Osteocyte (in vitro differentiated cells): Measurements from ENCODE around the gene KDM7A. TPM values are rescaled to one million over a fixed set of nuclear protein-coding genes. Genes with fewer than 3 reads are reported as not detected.

Source experiments
- DNase-seq: peaks from one replicate; pipeline ENCODE4 v3.0.0; 2021; ENCODE audit warnings: mixed read lengths; ENCODE audit not compliant: unreplicated experiment; ENCODE audit errors: extremely low spot score
- H3K27ac Mint-ChIP-seq: one replicate; pipeline ENCODE4 v1.8.0; 2021; ENCODE audit warnings: mild to moderate bottlenecking, mixed read lengths; ENCODE audit not compliant: unreplicated experiment
- H3K27me3 Mint-ChIP-seq: one replicate; pipeline ENCODE4 v1.8.0; 2021; ENCODE audit warnings: mixed read lengths; ENCODE audit not compliant: unreplicated experiment
- H3K36me3 Mint-ChIP-seq: one replicate; pipeline ENCODE4 v1.8.0; 2021; ENCODE audit warnings: mixed read lengths; ENCODE audit not compliant: unreplicated experiment
- H3K4me1 Mint-ChIP-seq: one replicate; pipeline ENCODE4 v1.8.0; 2021; ENCODE audit warnings: mixed read lengths; ENCODE audit not compliant: unreplicated experiment
- H3K4me3 Mint-ChIP-seq: one replicate; pipeline ENCODE4 v1.8.0; 2021; ENCODE audit warnings: mild to moderate bottlenecking, moderate library complexity, mixed read lengths; ENCODE audit not compliant: unreplicated experiment
- H3K9me3 Mint-ChIP-seq: one replicate; pipeline ENCODE4 v1.8.0; 2021; ENCODE audit warnings: mixed read lengths; ENCODE audit not compliant: unreplicated experiment
- CTCF ChIP-seq: fragments of 200-600 bp; sonication (generic); IDR thresholded peaks from 2 replicates; pipeline ENCODE4 v1.5.0; 2021; ENCODE audit warnings: antibody characterized with exemption, mild to moderate bottlenecking, moderate library complexity
- total RNA-seq: library from RNA; stranded (reverse); gene quantifications from 2 replicates; pipeline ENCODE4 v1.2.1, GENCODE V29; 2021

The KDM7A gene
- total RNA-seq, 1 donor from 2014 or later = 8.8 TPM

- DNase-seq = peak; percentile 42
- Mint-ChIP-seq H3K36me3 (peaks cover 20% of the 10 kb centered on the region), H3K4me1 (peaks cover 30% of the 10 kb centered on the region), H3K27ac (no peak overlapping the region), H3K4me3 (no peak overlapping the region), H3K9me3 (no peaks in the 10 kb centered on the region), H3K27me3 (no peaks in the 10 kb centered on the region)
- no peak for TF ChIP-seq CTCF
Observed at GRCh38 chr7:140058517-140058916, 118.3 kb downstream of the KDM7A start.

GRCh38 chr7:140057143-140057535 is 119.6 kb downstream of the KDM7A start:
- Mint-ChIP-seq H3K4me3 (no peak overlapping the region), H3K27ac (no peak overlapping the region), H3K9me3 (no peaks in the 10 kb centered on the region), H3K4me1 (peaks cover 29% of the 10 kb centered on the region), H3K27me3 (no peaks in the 10 kb centered on the region), H3K36me3 (peaks cover 29% of the 10 kb centered on the region)
- DNase-seq = peak; percentile 46
- no peak for TF ChIP-seq CTCF

- no peak overlapping the region for H3K4me3 Mint-ChIP-seq
- no peaks in the 10 kb centered on the region for H3K9me3 Mint-ChIP-seq
- peaks cover 34% of the 10 kb centered on the region for H3K36me3 Mint-ChIP-seq
- no peaks in the 10 kb centered on the region for H3K27me3 Mint-ChIP-seq
- no peak for TF ChIP-seq CTCF
- H3K4me1 Mint-ChIP-seq = peaks cover 27% of the 10 kb centered on the region
- H3K27ac Mint-ChIP-seq = no peak overlapping the region
- peak; percentile 49 for DNase-seq
Observed at GRCh38 chr7:140056431-140057142, 120.2 kb downstream of the KDM7A start.

GRCh38 chr7:140055833-140056232 is 121.0 kb downstream of the KDM7A start:
- no peak overlapping the region for H3K4me3 Mint-ChIP-seq
- H3K27me3 Mint-ChIP-seq = no peaks in the 10 kb centered on the region
- H3K27ac Mint-ChIP-seq = no peak overlapping the region
- peaks cover 20% of the 10 kb centered on the region for H3K4me1 Mint-ChIP-seq
- TF ChIP-seq CTCF = no peak
- H3K9me3 Mint-ChIP-seq = no peaks in the 10 kb centered on the region
- DNase-seq = no peak
- H3K36me3 Mint-ChIP-seq = peaks cover 34% of the 10 kb centered on the region

- Mint-ChIP-seq H3K36me3 (peaks cover 36% of the 10 kb centered on the region), H3K27ac (no peak overlapping the region), H3K27me3 (no peaks in the 10 kb centered on the region), H3K4me3 (no peak overlapping the region), H3K9me3 (no peaks in the 10 kb centered on the region), H3K4me1 (peaks cover 21% of the 10 kb centered on the region)
- peak; percentile 34 for DNase-seq
- TF ChIP-seq CTCF = no peak
Observed at GRCh38 chr7:140054751-140055150, 122.0 kb downstream of the KDM7A start.
